Mammary epithelial cell (primary cell): ENCODE results near the gene CORO2A.

Experiments used
- CTCF ChIP-seq, 2 donors: IDR thresholded peaks in 1 of 2; conservative IDR thresholded peaks in 1 of 2; 2 replicates each; pipeline ENCODE4 v1.5.1; 2011 to 2012; ENCODE audit warnings: inconsistent platforms in 2 of 2, low read length in 2 of 2, mild to moderate bottlenecking in 2 of 2, control low read depth in 1 of 2, low read depth in 1 of 2; ENCODE audit not compliant: insufficient read depth in 1 of 2; ENCODE audit errors: extremely low read depth in 1 of 2
- EZH2 ChIP-seq: IDR thresholded peaks from 2 replicates; pipeline ENCODE4 v1.6.1; 2012; ENCODE audit warnings: low read length, inconsistent platforms, borderline replicate concordance

- TF ChIP-seq CTCF (conservative IDR thresholded peaks at IDR 0.05 in 1 of 2, IDR thresholded peaks at IDR 0.05 in 1 of 2; ENCODE audit: extremely low read depth in 1 of 2, insufficient read depth in 1 of 2, low read depth in 1 of 2, low read length in 2 of 2) (no peak), EZH2 (no peak)
These were observed 42.3 kb downstream of the CORO2A start for GRCh38 chr9:98150164-98150563.
